HepG2 (cell line): ENCODE measurements around the gene IGSF21. TPM values are rescaled to one million over a fixed set of nuclear protein-coding genes. Genes with fewer than 3 reads are reported as not detected.

Experiments used
- ATAC-seq: fragments of 200-7000 bp; cut with Tn5 transposase; 3 replicates; pipeline ENCODE4 v1.9.1; 2020; ENCODE audit warnings: mild to moderate bottlenecking, moderate library complexity
- BruUV-seq: library from RNA; stranded (reverse); fragments of 400-500 nt; replicated peaks from 2 replicates; lab custom pipeline; 2021; lab: Mats Ljungman, UMichigan
- CTCF ChIA-PET: fragments of 300-600 bp; formaldehyde crosslinking; extraction: SDS; loops from one replicate; lab custom pipeline; 2021; ENCODE audit warnings: low total read pairs, inconsistent platforms, low intra/inter-chr PET ratio; lab: Yijun Ruan, JAX
- POLR2A ChIA-PET: fragments of 350-600 bp; sonication (Branson Sonifier 250); formaldehyde crosslinking; loops from one replicate; lab custom pipeline; 2020; ENCODE audit warnings: antibody characterized with exemption, inconsistent platforms; lab: Yijun Ruan, JAX
- DNase-seq: peaks from one replicate; pipeline ENCODE4 v3.0.0-alpha.2; 2015; ENCODE audit warnings: low spot score
- FAIRE-seq: peaks from 3 replicates; lab custom pipeline; 2011; peaks lifted over from hg19 to GRCh38; lab: Jason Lieb, UNC
- H2AFZ ChIP-seq: one replicate; pipeline ENCODE4 v1.6.1; 2011; ENCODE audit warnings: low read length, inconsistent platforms
- H3K27ac ChIP-seq: fragments of 300-600 bp; 3 replicates; pipeline ENCODE4 v1.8.0; 2011; ENCODE audit warnings: mixed run types, mild to moderate bottlenecking, mixed read lengths, low read length, inconsistent platforms; ENCODE audit not compliant: insufficient read depth; ENCODE audit errors: extremely low read length
- H3K27me3 ChIP-seq, 2 experiments: fragments of 200-600 bp in 1 of 2; 2 replicates in 1 of 2; 3 replicates in 1 of 2; pipeline versions ENCODE4 v1.6.0 to v1.8.0; 2011; ENCODE audit warnings: low read length in 2 of 2, mild to moderate bottlenecking in 2 of 2, moderate library complexity in 2 of 2, inconsistent platforms in 1 of 2; ENCODE audit not compliant: insufficient read depth in 2 of 2, control insufficient read depth in 1 of 2
- H3K36me3 ChIP-seq, 2 experiments: fragments of 200-600 bp in 1 of 2; replicated peaks in 1 of 2; 2 replicates in 1 of 2; 3 replicates in 1 of 2; pipeline versions ENCODE4 v1.5.1 to v1.8.0; 2011; ENCODE audit warnings: low read length in 2 of 2, inconsistent platforms in 1 of 2; ENCODE audit not compliant: insufficient read depth in 2 of 2, control insufficient read depth in 1 of 2
- H3K4me1 ChIP-seq: 2 replicates; pipeline ENCODE4 v1.5.1; 2012; ENCODE audit warnings: low read length, inconsistent platforms; ENCODE audit not compliant: insufficient read depth
- H3K4me2 ChIP-seq: 2 replicates; pipeline ENCODE4 v1.6.0; 2011; ENCODE audit warnings: low read depth, low read length, inconsistent platforms
- H3K4me3 ChIP-seq, 3 experiments: fragments of 200-600 bp in 1 of 3; sonication (generic), shearing (Covaris generic) in 1 of 3; replicated peaks in 1 of 3; 2 replicates each; pipeline ENCODE4 v1.5.1; 2011 to 2016; ENCODE audit warnings: low read length in 3 of 3, inconsistent platforms in 2 of 3, low read depth in 2 of 3, mild to moderate bottlenecking in 2 of 3, control low read depth in 1 of 3, mixed read lengths in 1 of 3; ENCODE audit not compliant: insufficient read depth in 1 of 3
- H3K79me2 ChIP-seq: one replicate; pipeline ENCODE4 v1.6.1; 2011; ENCODE audit warnings: low read length, inconsistent platforms; ENCODE audit not compliant: insufficient read depth
- H3K9ac ChIP-seq: 2 replicates; pipeline ENCODE4 v1.6.0; 2011; ENCODE audit warnings: mild to moderate bottlenecking, low read depth, low read length, inconsistent platforms; ENCODE audit not compliant: insufficient read depth
- H3K9me3 ChIP-seq: 2 replicates; pipeline ENCODE4 v1.5.1; 2012; ENCODE audit warnings: mild to moderate bottlenecking, low read length
- H4K20me1 ChIP-seq: 2 replicates; pipeline ENCODE4 v1.6.0; 2011; ENCODE audit warnings: inconsistent platforms, mild to moderate bottlenecking, low read length, moderate library complexity; ENCODE audit not compliant: insufficient read depth
- CENPT ChIP-seq: sonication (generic); formaldehyde crosslinking; IDR thresholded peaks from 2 replicates; pipeline ENCODE4 v1.8.0; 2022; ENCODE audit warnings: low read depth, mild to moderate bottlenecking, moderate library complexity, missing genetic modification reagents
- GLI4 ChIP-seq: sonication (generic); formaldehyde crosslinking; IDR thresholded peaks from 2 replicates; pipeline ENCODE4 v1.5.1; 2020; ENCODE audit warnings: missing genetic modification reagents, mild to moderate bottlenecking, moderate library complexity, borderline replicate concordance
- MAFF ChIP-seq: IDR thresholded peaks from 2 replicates; pipeline ENCODE4 v1.6.1; 2011; ENCODE audit warnings: low read depth, low read length, improper control_type of control experiment
- MAFK ChIP-seq, 2 experiments: IDR thresholded peaks in 1 of 2; conservative IDR thresholded peaks in 1 of 2; 2 replicates each; pipeline ENCODE4 v1.6.1; 2011; ENCODE audit warnings: improper control_type of control experiment in 2 of 2, low read length in 2 of 2
- XRCC5 ChIP-seq: fragments of 200-400 bp; formaldehyde crosslinking; optimal IDR thresholded peaks from 2 replicates; pipeline ENCODE3; 2017; ENCODE audit warnings: mild to moderate bottlenecking, low read length
- ZNF282 ChIP-seq: fragments of 450-650 bp; IDR thresholded peaks from 2 replicates; pipeline ENCODE4 v1.6.1; 2018; ENCODE audit not compliant: partially characterized antibody
- WGBS: methylation state at CpG from one replicate; pipeline ENCODE4 v1.1.6; 2017; ENCODE audit warnings: low lambda C conversion rate; 5-methylcytosine and 5-hydroxymethylcytosine counted together
- in situ Hi-C: cut with HindIII; loops from 2 replicates; pipeline ENCODE4 v1.10.0; 2017; ENCODE audit warnings: low pct_unique_long_range_greater_than_20kb; ENCODE audit not compliant: extremely low pct_ligation_motif_present
- intact Hi-C: fragments of 100-400 bp; cut with micrococcal nuclease; formaldehyde crosslinking; loops from one replicate; pipeline ENCODE4 v1.10.0; 2022; ENCODE audit not compliant: unreplicated experiment
- polyA plus RNA-seq, 8 experiments: library from polyadenylated mRNA; depleted of rRNA in 3 of 8; stranded (reverse) in 7 of 8; unstranded in 1 of 8; fragments of >200 nt; fragmentation: Illumina TruSeq in 4 of 8; extraction: Trizol in 4 of 8; gene quantifications; 2 replicates each; pipeline versions ENCODE4 v1.2.1 to v1.2.3, GENCODE V29; 2011 to 2016; ENCODE audit warnings: low read depth in 4 of 8, missing spikeins in 1 of 8, mixed read lengths in 1 of 8; ENCODE audit not compliant: insufficient read depth in 1 of 8
- total RNA-seq, 5 experiments: library from RNA; depleted of rRNA; stranded (reverse); fragments of >200 nt; fragmentation: Illumina TruSeq; extraction: Trizol; gene quantifications; 2 replicates each; pipeline ENCODE4 v1.2.3, GENCODE V29; 2016; ENCODE audit warnings: low read depth in 1 of 5

Gene IGSF21
- total and polyA plus RNA-seq, 2 of the 13 experiments (the other 11 are each of a cell fraction or from before 2014, with no cell fraction given), result not detected

- no peaks in the 10 kb centered on the region for H3K4me1 ChIP-seq
- intact Hi-C loops, result no loop called here
- no peak for ATAC-seq
Observed at GRCh38 chr1:18304151-18304869, 196.7 kb downstream of the IGSF21 start.

GRCh38 chr1:18305182-18305795 is 197.7 kb downstream of the IGSF21 start:
- Histone ChIP-seq H3K9me3 (no peaks in the 10 kb centered on the region), H3K4me1 (no peaks in the 10 kb centered on the region), H2AFZ (no peak overlapping the region), H4K20me1 (no peaks in the 10 kb centered on the region)
- FAIRE-seq, result no peak
- intact Hi-C loops, result no loop called here
- peak; percentile 11 for TF ChIP-seq ZNF282
- no peak for TF ChIP-seq GLI4
- TF ChIP-seq, all 625 proteins: peak for 1
- H3K27me3 ChIP-seq, result peaks cover 0 to 2% of the 10 kb centered on the region in 2 experiments; a peak in 2 of 5 replicates
- H3K4me2 ChIP-seq, result no peak overlapping the region
- ATAC-seq (no peak), DNase-seq (no peak)
- ChIA-PET POLR2A (no interaction called here), CTCF (no interaction called here)
- H3K4me3 ChIP-seq, result no peak overlapping the region
- no TSS peak for BruUV-seq
- no peak overlapping the region for H3K9ac ChIP-seq
- no peaks in the 10 kb centered on the region for H3K79me2 ChIP-seq
- H3K27ac ChIP-seq, result no peak overlapping the region
- H3K36me3 ChIP-seq, result no peaks in the 10 kb centered on the region
- 2% methylated on average over 3 of the region's 3 CpGs for WGBS
- in situ Hi-C loops, result no loop called here

More at GRCh38 chr1:18304151-18304869, 196.7 kb downstream of the IGSF21 start:
- H3K36me3 ChIP-seq, result no peaks in the 10 kb centered on the region
- no peak overlapping the region for H3K4me2 ChIP-seq
- no peak overlapping the region for H3K27ac ChIP-seq
- no peak overlapping the region for H3K9ac ChIP-seq
- DNase-seq (no peak), FAIRE-seq (no peak)
- in situ Hi-C loops, result no loop called here
- TF ChIP-seq MAFK (conservative IDR thresholded peaks at IDR 0.05 in 1 of 2, IDR thresholded peaks at IDR 0.05 in 1 of 2; ENCODE audit: low read length in 2 of 2) (peak; percentile 71 to 82), MAFF (peak; percentile 69), CENPT (CRISPR knock-in tag) (no peak), XRCC5 (no peak)
- H3K4me3 ChIP-seq, result no peak overlapping the region
- ChIA-PET CTCF (no interaction called here), POLR2A (no interaction called here)
- 43% methylated on average over 6 of the region's 6 CpGs for WGBS
- no TSS peak for BruUV-seq
- H3K9me3 ChIP-seq, result no peaks in the 10 kb centered on the region
- no peaks in the 10 kb centered on the region for H4K20me1 ChIP-seq
- H3K27me3 ChIP-seq, result peaks cover 0 to 2% of the 10 kb centered on the region in 2 experiments; a peak in 1 of 5 replicates
- H3K79me2 ChIP-seq, result no peaks in the 10 kb centered on the region
- H2AFZ ChIP-seq, result no peak overlapping the region
